Vagina (tissue), 2 donors: ENCODE results near the gene XPNPEP1. TPM values are rescaled to one million over a fixed set of nuclear protein-coding genes. Genes with fewer than 3 reads are reported as not detected.
A peak's percentile ranks its signal among the peaks of the same experiment; 100 is the strongest.

ENCODE experiments used
- DNase-seq, 2 donors: peaks; one replicate each; pipeline ENCODE4 v3.0.0-alpha.2; 2017; ENCODE audit errors: extremely low spot score in 2 of 2
- H3K27ac ChIP-seq: fragments of 200-600 bp; sonication (generic); one replicate; pipeline ENCODE4 v1.5.1; 2019
- H3K27me3 ChIP-seq: fragments of 200-600 bp; sonication (generic); one replicate; pipeline ENCODE4 v1.5.1; 2019
- H3K36me3 ChIP-seq, 2 donors: fragments of 200-600 bp; sonication (generic); one replicate each; pipeline ENCODE4 v1.5.1; 2017 to 2019
- H3K4me1 ChIP-seq: fragments of 200-600 bp; sonication (generic); one replicate; pipeline ENCODE4 v1.5.1; 2019
- H3K4me3 ChIP-seq, 2 donors: fragments of 200-600 bp; sonication (generic); 1 replicate in 1 of 2; 2 replicates in 1 of 2; pipeline ENCODE4 v1.5.1; 2016 to 2019
- H3K9me3 ChIP-seq: fragments of 200-600 bp; sonication (generic); one replicate; pipeline ENCODE4 v1.5.1; 2019
- POLR2A ChIP-seq, 2 donors: fragments of 450-650 bp; IDR thresholded peaks; one replicate each; pipeline ENCODE4 v1.6.1; 2017; ENCODE audit warnings: antibody characterized with exemption in 2 of 2, mild to moderate bottlenecking in 2 of 2, moderate library complexity in 2 of 2
- POLR2AphosphoS5 ChIP-seq, 2 donors: sonication (generic); formaldehyde crosslinking; IDR thresholded peaks; one replicate each; pipeline ENCODE4 v1.9.0; 2017; ENCODE audit warnings: antibody characterized with exemption in 2 of 2, mild to moderate bottlenecking in 2 of 2, low read depth in 1 of 2; ENCODE audit not compliant: insufficient read depth in 1 of 2
- intact Hi-C: fragments of 100-400 bp; cut with DNase I; formaldehyde crosslinking; loops from one replicate; pipeline ENCODE4 v1.15.1; 2023
- total RNA-seq: library from RNA; depleted of rRNA; stranded (reverse); fragments of >200 nt; gene quantifications from one replicate; pipeline ENCODE4 v1.2.3, GENCODE V29; 2016
- TF ChIP-seq, protein P1 (sequence below), 3 experiments: fragments of 450-650 bp in 2 of 3; fragments of 200-600 bp in 1 of 3; sonication (generic) in 1 of 3; IDR thresholded peaks; one replicate each; pipeline ENCODE4 v1.5.1; 2017 to 2019; ENCODE audit warnings: antibody characterized with exemption in 3 of 3, mild to moderate bottlenecking in 2 of 3, moderate library complexity in 2 of 3

XPNPEP1 gene
- total RNA-seq, 1 donor from 2014 or later: 90.4 TPM

DNA sequence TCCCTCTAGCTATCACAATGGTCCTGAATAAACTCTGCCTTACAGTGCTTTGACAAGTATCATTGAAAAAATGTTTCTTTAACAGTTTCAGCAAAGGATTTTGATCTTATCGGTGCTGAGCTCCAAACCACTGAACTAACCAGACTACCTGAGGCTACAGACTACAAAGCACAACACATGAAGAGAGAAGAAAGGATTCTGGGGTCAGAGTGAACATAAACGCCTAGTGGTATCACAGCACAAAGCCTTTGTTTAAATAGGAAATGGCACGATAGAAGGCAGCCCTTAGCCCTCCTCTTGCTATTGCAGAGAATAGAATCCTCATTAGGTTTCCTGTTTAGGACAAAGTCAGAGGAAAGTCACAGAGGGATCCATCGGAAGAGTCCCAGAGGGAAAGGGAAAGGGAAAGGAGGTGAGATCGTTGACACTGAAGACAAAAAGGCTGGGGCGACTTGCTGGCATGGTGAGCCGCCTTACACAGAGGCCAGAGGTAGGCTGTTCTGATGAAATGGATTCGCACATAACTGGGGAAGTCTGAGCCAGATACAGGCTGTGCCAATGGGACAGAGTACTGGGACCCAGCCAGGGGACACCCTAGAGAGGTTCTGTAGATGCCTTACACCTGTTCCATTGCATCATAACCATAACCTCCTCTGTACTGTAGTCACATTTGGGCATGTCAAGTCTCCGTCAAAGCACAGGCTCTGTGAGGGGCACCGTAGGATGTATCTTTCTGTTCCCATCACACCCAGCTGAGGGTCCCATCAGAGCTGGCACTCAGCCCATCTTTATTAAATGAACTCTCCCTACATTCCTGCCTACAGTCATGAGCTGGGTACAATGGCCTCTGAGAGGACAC is 71.5 kb downstream of the XPNPEP1 start:
- intact Hi-C loops: no loop called here
- Histone ChIP-seq H3K9me3 (no peaks in the 10 kb centered on the region), H3K36me3 (no peaks in the 10 kb centered on the region), H3K27ac (no peak overlapping the region), H3K27me3 (no peaks in the 10 kb centered on the region), H3K4me3 (no peak overlapping the region), H3K4me1 (no peaks in the 10 kb centered on the region)
- TF ChIP-seq POLR2AphosphoS5 (IDR thresholded peaks at IDR 0.05; ENCODE audit: insufficient read depth in 1 of 2, low read depth in 1 of 2) (no peak), POLR2A (IDR thresholded peaks at IDR 0.05) (no peak)
- TF ChIP-seq, protein P1, sequence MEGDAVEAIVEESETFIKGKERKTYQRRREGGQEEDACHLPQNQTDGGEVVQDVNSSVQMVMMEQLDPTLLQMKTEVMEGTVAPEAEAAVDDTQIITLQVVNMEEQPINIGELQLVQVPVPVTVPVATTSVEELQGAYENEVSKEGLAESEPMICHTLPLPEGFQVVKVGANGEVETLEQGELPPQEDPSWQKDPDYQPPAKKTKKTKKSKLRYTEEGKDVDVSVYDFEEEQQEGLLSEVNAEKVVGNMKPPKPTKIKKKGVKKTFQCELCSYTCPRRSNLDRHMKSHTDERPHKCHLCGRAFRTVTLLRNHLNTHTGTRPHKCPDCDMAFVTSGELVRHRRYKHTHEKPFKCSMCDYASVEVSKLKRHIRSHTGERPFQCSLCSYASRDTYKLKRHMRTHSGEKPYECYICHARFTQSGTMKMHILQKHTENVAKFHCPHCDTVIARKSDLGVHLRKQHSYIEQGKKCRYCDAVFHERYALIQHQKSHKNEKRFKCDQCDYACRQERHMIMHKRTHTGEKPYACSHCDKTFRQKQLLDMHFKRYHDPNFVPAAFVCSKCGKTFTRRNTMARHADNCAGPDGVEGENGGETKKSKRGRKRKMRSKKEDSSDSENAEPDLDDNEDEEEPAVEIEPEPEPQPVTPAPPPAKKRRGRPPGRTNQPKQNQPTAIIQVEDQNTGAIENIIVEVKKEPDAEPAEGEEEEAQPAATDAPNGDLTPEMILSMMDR (IDR thresholded peaks at IDR 0.05): no peak
- DNase-seq: peak in 1 of 2 donors; percentile 74

DNA sequence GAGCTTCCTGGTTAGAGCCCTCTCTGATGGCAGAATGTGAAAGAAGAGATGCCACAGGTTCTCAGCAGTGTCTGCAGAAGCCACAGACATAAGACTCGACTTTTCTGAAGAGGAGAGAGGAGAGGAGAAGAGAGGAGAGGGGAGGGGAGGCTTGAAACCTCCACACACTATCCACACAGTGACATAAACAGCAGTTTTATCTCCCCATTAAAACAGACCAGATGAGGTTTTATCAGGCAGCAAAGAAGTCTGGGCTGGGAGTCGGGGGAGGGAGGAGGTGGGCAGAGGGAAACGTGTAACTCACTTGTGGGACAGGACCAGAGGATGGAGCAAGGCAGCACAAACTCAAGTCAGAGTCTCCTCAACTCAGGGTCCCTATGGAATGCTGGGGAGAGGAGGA is 76.5 kb downstream of the XPNPEP1 start:
- H3K27me3 ChIP-seq: no peaks in the 10 kb centered on the region
- DNase-seq: no peak

DNA sequence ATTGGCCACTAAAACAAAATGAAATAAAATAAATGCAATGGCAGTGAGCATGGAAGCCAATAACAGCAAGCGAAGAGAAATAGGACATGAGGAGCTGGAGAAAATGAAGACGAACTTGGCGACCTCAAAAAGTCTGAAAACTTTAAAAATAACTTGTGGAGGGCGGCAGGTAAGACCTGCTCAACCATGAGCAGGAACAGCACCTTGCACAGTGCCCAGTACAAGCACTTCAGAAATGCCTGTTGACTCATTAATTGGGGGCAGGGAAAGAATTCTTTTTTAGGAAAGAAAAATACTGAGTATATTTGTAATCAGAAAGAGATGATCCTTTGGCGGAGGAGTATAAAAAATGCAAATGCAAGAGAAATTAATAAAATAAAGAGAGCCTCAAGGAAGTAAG is 78.0 kb downstream of the XPNPEP1 start:
- TF ChIP-seq POLR2A (IDR thresholded peaks at IDR 0.05) (no peak), POLR2AphosphoS5 (IDR thresholded peaks at IDR 0.05; ENCODE audit: insufficient read depth in 1 of 2, low read depth in 1 of 2) (no peak)
- TF ChIP-seq, protein P1 (IDR thresholded peaks at IDR 0.05): no peak
- Histone ChIP-seq H3K27ac (no peak overlapping the region), H3K4me3 (no peak overlapping the region), H3K36me3 (no peaks in the 10 kb centered on the region), H3K9me3 (no peaks in the 10 kb centered on the region), H3K27me3 (no peaks in the 10 kb centered on the region), H3K4me1 (no peaks in the 10 kb centered on the region)
- intact Hi-C loops: no loop called here
- DNase-seq: no peak

More for the DNA sequence above, 76.5 kb downstream of the XPNPEP1 start:
- Histone ChIP-seq H3K27ac (no peak overlapping the region), H3K4me1 (no peaks in the 10 kb centered on the region), H3K4me3 (no peak overlapping the region), H3K36me3 (no peaks in the 10 kb centered on the region), H3K9me3 (no peaks in the 10 kb centered on the region)
- intact Hi-C loops: no loop called here
- TF ChIP-seq POLR2AphosphoS5 (IDR thresholded peaks at IDR 0.05; ENCODE audit: insufficient read depth in 1 of 2, low read depth in 1 of 2) (no peak), POLR2A (IDR thresholded peaks at IDR 0.05) (no peak)
- TF ChIP-seq, protein P1 (IDR thresholded peaks at IDR 0.05): no peak

DNA sequence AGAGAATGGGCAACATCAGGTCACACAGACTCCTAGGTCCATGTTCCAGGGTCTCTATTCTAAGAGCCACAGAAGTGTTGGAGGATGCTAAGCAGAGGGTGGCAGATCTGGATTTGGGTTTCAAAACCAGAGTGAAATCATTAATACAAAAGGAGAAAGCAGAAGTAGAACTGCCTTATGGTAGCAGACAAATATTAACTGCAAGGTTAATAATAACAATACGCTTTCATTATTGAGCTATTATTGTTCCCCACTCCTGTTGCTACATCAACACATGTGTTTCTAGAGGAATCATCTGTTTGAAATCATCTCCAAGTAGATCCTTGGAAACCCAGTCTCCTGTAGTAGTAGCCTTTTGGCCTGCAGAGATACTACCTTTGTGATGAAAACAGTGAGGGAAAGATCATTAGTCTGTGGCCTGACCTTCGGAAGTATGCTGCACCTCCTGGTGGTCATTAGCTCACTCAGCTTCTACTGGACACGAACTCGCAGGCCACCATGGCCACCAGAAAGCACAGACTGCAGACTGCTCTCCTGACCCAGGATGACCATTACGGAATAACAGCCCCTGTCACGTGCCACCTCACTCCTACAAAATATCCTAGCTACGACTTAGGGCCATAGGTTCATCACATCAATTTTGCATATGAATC is 84.6 kb downstream of the XPNPEP1 start:
- no peaks in the 10 kb centered on the region for H3K36me3 ChIP-seq
- no peaks in the 10 kb centered on the region for H3K27me3 ChIP-seq
- no peak for TF ChIP-seq POLR2A (IDR thresholded peaks at IDR 0.05)
- TF ChIP-seq, protein P1 (IDR thresholded peaks at IDR 0.05): no peak
- TF ChIP-seq POLR2AphosphoS5 (IDR thresholded peaks at IDR 0.05; ENCODE audit: insufficient read depth in 1 of 2, low read depth in 1 of 2): no peak
- no peak overlapping the region for H3K27ac ChIP-seq
- intact Hi-C loops: no loop called here
- no peaks in the 10 kb centered on the region for H3K4me1 ChIP-seq
- DNase-seq: no peak
- H3K4me3 ChIP-seq: no peak overlapping the region
- no peaks in the 10 kb centered on the region for H3K9me3 ChIP-seq

DNA sequence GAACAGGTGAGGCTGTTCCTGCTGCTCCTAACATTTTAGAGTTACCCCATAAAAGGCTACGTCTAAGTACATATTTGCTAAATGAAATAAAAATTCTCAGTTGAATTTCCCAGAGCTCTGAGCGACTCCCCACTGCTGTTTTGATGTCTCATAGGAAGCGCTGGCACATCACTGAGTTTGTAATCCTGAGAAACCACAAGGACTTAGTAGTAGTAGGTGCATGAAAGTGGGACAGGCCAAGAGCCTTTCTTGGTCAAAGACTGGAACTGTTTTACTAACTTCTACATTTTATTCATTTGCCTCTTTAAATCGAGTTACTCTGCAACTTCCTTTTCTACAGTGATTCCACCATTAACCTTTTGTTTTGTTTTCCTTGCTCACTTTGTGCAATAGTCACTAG is 85.9 kb downstream of the XPNPEP1 start:
- H3K27ac ChIP-seq: no peak overlapping the region
- no peaks in the 10 kb centered on the region for H3K27me3 ChIP-seq
- no peak overlapping the region for H3K4me3 ChIP-seq
- no peaks in the 10 kb centered on the region for H3K9me3 ChIP-seq
- no peaks in the 10 kb centered on the region for H3K36me3 ChIP-seq
- TF ChIP-seq POLR2A (IDR thresholded peaks at IDR 0.05) (no peak), POLR2AphosphoS5 (IDR thresholded peaks at IDR 0.05; ENCODE audit: insufficient read depth in 1 of 2, low read depth in 1 of 2) (no peak)
- TF ChIP-seq, protein P1 (IDR thresholded peaks at IDR 0.05): no peak
- DNase-seq: no peak
- intact Hi-C loops: no loop called here
- no peaks in the 10 kb centered on the region for H3K4me1 ChIP-seq
